Activated CD8-positive, alpha-beta memory T cell treated with anti-CD3 and anti-CD28 coated beads, Interleukin-2, amount 50 U/mL, for 1 hour (primary cell): ENCODE data around the gene ARFGAP3.

Source experiments
- DNase-seq: peaks from one replicate; pipeline ENCODE4 v3.0.0-alpha.2; 2020; ENCODE audit errors: extremely low read depth

Gene ARFGAP3

GRCh38 chr22:42856865-42857704 lies at the start of gene ARFGAP3:
TSS of gene ARFGAP3 (minus strand) at chr22:42857273. CDS start at chr22:42857182, 91 bp downstream.
- DNase-seq: peak; percentile 72

- DNase-seq: no peak
These were observed 48.7 kb upstream of the ARFGAP3 start for GRCh38 chr22:42905702-42906183.

GRCh38 chr22:42905217-42905616 lies 48.1 kb upstream of the ARFGAP3 start:
- DNase-seq: no peak

- no peak for DNase-seq
These were observed 47.0 kb upstream of the ARFGAP3 start for GRCh38 chr22:42904050-42904449.

- DNase-seq: no peak
These were observed 45.9 kb upstream of the ARFGAP3 start for GRCh38 chr22:42902875-42903510.

- DNase-seq: no peak
These were observed 44.9 kb upstream of the ARFGAP3 start for GRCh38 chr22:42901790-42902508.

- no peak for DNase-seq
These were observed 40.9 kb upstream of the ARFGAP3 start for GRCh38 chr22:42897960-42898359.

- no peak for DNase-seq
These were observed 38.5 kb upstream of the ARFGAP3 start for GRCh38 chr22:42895541-42895981.

- no peak for DNase-seq
These were observed 38.0 kb upstream of the ARFGAP3 start for GRCh38 chr22:42895087-42895486.

GRCh38 chr22:42893371-42894150 lies 36.5 kb upstream of the ARFGAP3 start:
- DNase-seq: no peak

- DNase-seq: no peak
These were observed 35.7 kb upstream of the ARFGAP3 start for GRCh38 chr22:42892571-42893316.

- DNase-seq: no peak
These were observed 35.1 kb upstream of the ARFGAP3 start for GRCh38 chr22:42892156-42892555.

- DNase-seq: no peak
These were observed 34.6 kb upstream of the ARFGAP3 start for GRCh38 chr22:42891696-42892095.

- no peak for DNase-seq
These were observed 33.9 kb upstream of the ARFGAP3 start for GRCh38 chr22:42891008-42891407.

- DNase-seq: no peak
These were observed 32.2 kb upstream of the ARFGAP3 start for GRCh38 chr22:42889304-42889703.

- DNase-seq: no peak
These were observed 30.7 kb upstream of the ARFGAP3 start for GRCh38 chr22:42887523-42888507.

- DNase-seq: no peak
These were observed 30.0 kb upstream of the ARFGAP3 start for GRCh38 chr22:42887120-42887519.

- no peak for DNase-seq
These were observed 28.4 kb upstream of the ARFGAP3 start for GRCh38 chr22:42885446-42885845.

- no peak for DNase-seq
These were observed 27.7 kb upstream of the ARFGAP3 start for GRCh38 chr22:42884616-42885375.
